Measurements from ENCODE around the gene KIAA1614.

The KIAA1614 gene

GRCh38 chr1:180971273-180971997 is 58.7 kb downstream of the KIAA1614 start:
- TF ChIP-seq FOXP2 (optimal IDR thresholded peaks at IDR 0.05; ENCODE audit: borderline replicate concordance, extremely low read depth, extremely low read length, insufficient read depth), result no peak
- no peak for TF ChIP-seq POLR2AphosphoS5 (IDR thresholded peaks at IDR 0.05; ENCODE audit: low read depth, low read length)
- no peak for TF ChIP-seq REST (IDR thresholded peaks at IDR 0.05; ENCODE audit: insufficient read depth in 1 of 2, low read depth in 2 of 2, low read length in 2 of 2)
- no peak for TF ChIP-seq SIN3A (IDR thresholded peaks at IDR 0.05; ENCODE audit: borderline replicate concordance, insufficient read depth, low read length)
- TF ChIP-seq TAF1 (IDR thresholded peaks at IDR 0.05; ENCODE audit: borderline replicate concordance, insufficient read depth, low read length), result no peak

GRCh38 chr1:180973369-180973768 is 60.7 kb downstream of the KIAA1614 start:
- no peak for TF ChIP-seq POLR2AphosphoS5 (IDR thresholded peaks at IDR 0.05; ENCODE audit: low read depth, low read length)
- no peak for TF ChIP-seq SIN3A (IDR thresholded peaks at IDR 0.05; ENCODE audit: borderline replicate concordance, insufficient read depth, low read length)
- no peak for TF ChIP-seq REST (IDR thresholded peaks at IDR 0.05; ENCODE audit: insufficient read depth in 1 of 2, low read depth in 2 of 2, low read length in 2 of 2)
- no peak for TF ChIP-seq FOXP2 (optimal IDR thresholded peaks at IDR 0.05; ENCODE audit: borderline replicate concordance, extremely low read depth, extremely low read length, insufficient read depth)
- TF ChIP-seq TAF1 (IDR thresholded peaks at IDR 0.05; ENCODE audit: borderline replicate concordance, insufficient read depth, low read length), result no peak

GRCh38 chr1:180974236-180974635 is 61.5 kb downstream of the KIAA1614 start:
- TF ChIP-seq FOXP2 (optimal IDR thresholded peaks at IDR 0.05; ENCODE audit: borderline replicate concordance, extremely low read depth, extremely low read length, insufficient read depth) (no peak), REST (IDR thresholded peaks at IDR 0.05; ENCODE audit: insufficient read depth in 1 of 2, low read depth in 2 of 2, low read length in 2 of 2) (no peak), POLR2AphosphoS5 (IDR thresholded peaks at IDR 0.05; ENCODE audit: low read depth, low read length) (no peak), SIN3A (IDR thresholded peaks at IDR 0.05; ENCODE audit: borderline replicate concordance, insufficient read depth, low read length) (no peak), TAF1 (IDR thresholded peaks at IDR 0.05; ENCODE audit: borderline replicate concordance, insufficient read depth, low read length) (no peak)

GRCh38 chr1:180975551-180975950 is 62.9 kb downstream of the KIAA1614 start:
- TF ChIP-seq SIN3A (IDR thresholded peaks at IDR 0.05; ENCODE audit: borderline replicate concordance, insufficient read depth, low read length) (no peak), POLR2AphosphoS5 (IDR thresholded peaks at IDR 0.05; ENCODE audit: low read depth, low read length) (no peak), TAF1 (IDR thresholded peaks at IDR 0.05; ENCODE audit: borderline replicate concordance, insufficient read depth, low read length) (no peak), REST (IDR thresholded peaks at IDR 0.05; ENCODE audit: insufficient read depth in 1 of 2, low read depth in 2 of 2, low read length in 2 of 2) (no peak), FOXP2 (optimal IDR thresholded peaks at IDR 0.05; ENCODE audit: borderline replicate concordance, extremely low read depth, extremely low read length, insufficient read depth) (no peak)

Measured in PFSK-1 (cell line).